Stomach (tissue), 4 donors: ENCODE results near the gene KIF1A.

ENCODE experiments used
- EP300 ChIP-seq: sonication (generic); formaldehyde crosslinking; IDR thresholded peaks from one replicate; pipeline ENCODE4 v1.6.1; 2017; ENCODE audit warnings: antibody characterized with exemption
- POLR2A ChIP-seq, 4 donors: fragments of 450-650 bp; IDR thresholded peaks; one replicate each; pipeline ENCODE4 v1.6.1; 2016; ENCODE audit warnings: antibody characterized with exemption in 4 of 4, control low read depth in 2 of 4, mild to moderate bottlenecking in 1 of 4, moderate library complexity in 1 of 4
- TF ChIP-seq, protein P1 (sequence below), 7 experiments: fragments of 450-650 bp in 4 of 7; fragments of 200-600 bp in 3 of 7; sonication (generic) in 3 of 7; IDR thresholded peaks; one replicate each; pipeline ENCODE4 v1.5.1; 2016 to 2019; ENCODE audit warnings: antibody characterized with exemption in 7 of 7, control low read depth in 2 of 7, mild to moderate bottlenecking in 1 of 7

DNA sequence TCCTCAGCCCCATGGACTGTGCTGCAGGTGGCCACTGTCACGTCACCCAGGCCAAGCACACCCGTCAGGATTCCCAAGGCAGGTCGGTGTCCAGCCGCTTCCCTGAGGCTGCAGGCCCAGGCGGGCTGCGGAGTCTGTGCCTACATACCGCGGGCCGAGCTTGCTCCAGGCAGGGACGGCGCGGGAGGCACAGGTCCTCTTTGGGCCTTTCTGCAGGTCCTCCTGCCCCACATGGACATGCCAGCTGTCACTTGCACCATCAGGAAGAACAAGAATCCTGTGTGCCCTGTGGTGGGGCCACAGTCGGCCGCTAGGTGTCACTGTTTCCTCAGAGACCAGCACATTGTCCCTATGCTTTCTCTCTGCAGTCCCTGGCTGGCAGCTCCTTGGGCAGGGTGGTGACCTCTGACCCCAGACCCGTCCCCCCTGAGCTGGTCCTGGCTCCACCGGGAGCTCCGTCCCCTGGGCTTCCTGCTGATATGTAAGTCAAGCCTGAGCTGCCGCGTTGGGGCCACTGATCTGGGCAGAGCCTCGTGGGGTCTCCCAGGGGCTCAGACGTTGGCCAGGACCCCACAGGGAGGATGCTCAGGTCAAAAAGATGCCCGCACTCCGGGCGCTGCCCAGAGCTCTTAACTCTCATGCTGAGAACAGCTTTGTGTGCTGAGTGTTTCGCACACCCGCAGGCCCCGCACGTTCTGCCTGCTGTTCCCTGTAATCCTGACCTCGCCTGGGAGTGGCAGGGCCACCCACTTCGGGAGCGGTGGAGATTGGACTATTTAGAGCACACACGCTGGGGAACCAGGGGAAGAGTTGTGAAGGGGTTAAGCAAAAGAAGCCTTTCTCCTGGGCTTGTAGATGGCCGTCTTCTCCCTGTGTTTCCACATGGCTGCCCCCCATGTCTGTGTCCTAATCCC lies 31.3 kb upstream of the KIF1A start:
- no peak for TF ChIP-seq POLR2A (IDR thresholded peaks at IDR 0.05)
- TF ChIP-seq, protein P1, sequence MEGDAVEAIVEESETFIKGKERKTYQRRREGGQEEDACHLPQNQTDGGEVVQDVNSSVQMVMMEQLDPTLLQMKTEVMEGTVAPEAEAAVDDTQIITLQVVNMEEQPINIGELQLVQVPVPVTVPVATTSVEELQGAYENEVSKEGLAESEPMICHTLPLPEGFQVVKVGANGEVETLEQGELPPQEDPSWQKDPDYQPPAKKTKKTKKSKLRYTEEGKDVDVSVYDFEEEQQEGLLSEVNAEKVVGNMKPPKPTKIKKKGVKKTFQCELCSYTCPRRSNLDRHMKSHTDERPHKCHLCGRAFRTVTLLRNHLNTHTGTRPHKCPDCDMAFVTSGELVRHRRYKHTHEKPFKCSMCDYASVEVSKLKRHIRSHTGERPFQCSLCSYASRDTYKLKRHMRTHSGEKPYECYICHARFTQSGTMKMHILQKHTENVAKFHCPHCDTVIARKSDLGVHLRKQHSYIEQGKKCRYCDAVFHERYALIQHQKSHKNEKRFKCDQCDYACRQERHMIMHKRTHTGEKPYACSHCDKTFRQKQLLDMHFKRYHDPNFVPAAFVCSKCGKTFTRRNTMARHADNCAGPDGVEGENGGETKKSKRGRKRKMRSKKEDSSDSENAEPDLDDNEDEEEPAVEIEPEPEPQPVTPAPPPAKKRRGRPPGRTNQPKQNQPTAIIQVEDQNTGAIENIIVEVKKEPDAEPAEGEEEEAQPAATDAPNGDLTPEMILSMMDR (IDR thresholded peaks at IDR 0.05): peak in 6 of 7 experiments; percentile 20 to 95 (median 90)
- no peak for TF ChIP-seq EP300
